NCI-H1436 treated with DMSO at 0.1 percent for 48 hours (cell line): Measurements from ENCODE around the gene CGB8.
"Not testable (repeated sequence)": the region's sequence is repeated elsewhere in the genome, so short reads cannot be mapped to it uniquely, and the experiment has no call there.

ENCODE experiments used
- DNase-seq: peaks from one replicate; lab custom pipeline; 2025; lab: John Stamatoyannopoulos, UW

Gene CGB8

DNA sequence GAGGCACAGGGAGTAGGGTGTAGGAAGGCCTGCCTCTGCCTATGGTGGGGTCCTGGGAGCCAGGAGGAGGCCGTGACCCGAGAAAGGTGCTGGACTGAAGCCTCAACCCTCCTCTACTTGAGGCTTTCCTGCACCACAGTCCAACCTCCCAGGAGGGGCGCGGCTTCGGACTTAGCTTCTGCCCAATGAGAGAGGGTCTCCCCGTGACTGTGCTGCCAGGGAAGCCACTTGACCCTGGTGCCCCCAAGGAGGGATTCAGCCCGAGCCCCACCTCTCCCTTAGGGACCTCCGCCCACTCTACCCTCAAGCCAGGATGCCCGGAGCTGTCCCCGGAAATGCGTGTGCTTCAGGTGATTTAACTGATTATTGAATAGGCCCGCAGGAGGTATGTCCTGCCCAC lies at the start of gene CGB8:
TSS of gene CGB8 (minus strand) at position 101 of the 400 bp plus-strand sequence. CDS start 372 bp downstream, outside the sequence.
- not testable (repeated sequence) for DNase-seq

DNA sequence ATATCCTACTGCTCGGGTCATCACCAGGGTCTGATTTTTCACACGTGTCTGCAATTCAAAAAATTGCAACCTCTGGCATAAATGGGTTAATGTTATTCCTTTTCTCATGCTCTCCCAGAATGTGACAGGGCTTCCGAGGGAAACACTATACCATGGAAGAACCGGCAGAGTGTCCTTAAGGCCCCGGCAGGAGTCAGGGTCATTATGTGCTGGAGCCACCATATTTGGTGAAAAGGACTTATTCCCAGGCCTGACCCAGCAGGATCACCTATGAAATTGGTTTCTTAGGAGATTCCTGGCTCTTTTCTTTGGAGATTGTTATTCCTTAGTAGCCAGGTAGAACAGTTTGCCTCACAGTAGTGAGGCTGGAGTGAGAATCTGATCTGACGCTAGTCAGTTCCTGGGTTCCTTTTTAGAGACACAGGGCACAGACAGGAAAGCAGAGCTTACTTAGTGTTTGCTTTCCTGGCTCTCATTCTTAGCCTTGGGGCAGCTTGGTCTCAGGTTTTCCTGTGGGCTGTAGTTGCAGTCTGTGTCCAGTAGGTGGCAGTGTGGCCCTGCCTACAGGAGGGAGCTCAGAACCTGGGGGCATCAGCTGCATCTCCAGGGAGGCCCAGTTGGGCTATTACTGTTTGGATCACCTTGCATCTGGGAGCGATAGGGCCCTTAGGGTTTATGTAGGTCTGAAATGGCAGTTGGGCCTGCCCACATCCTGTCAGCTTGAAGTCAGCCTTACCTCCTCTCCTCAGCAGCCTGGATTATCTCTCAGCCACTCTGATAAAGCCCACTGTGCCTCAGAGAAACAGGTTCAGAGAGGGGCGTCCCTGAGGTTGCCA lies 48.8 kb upstream of the CGB8 start:
- DNase-seq, result no peak

DNA sequence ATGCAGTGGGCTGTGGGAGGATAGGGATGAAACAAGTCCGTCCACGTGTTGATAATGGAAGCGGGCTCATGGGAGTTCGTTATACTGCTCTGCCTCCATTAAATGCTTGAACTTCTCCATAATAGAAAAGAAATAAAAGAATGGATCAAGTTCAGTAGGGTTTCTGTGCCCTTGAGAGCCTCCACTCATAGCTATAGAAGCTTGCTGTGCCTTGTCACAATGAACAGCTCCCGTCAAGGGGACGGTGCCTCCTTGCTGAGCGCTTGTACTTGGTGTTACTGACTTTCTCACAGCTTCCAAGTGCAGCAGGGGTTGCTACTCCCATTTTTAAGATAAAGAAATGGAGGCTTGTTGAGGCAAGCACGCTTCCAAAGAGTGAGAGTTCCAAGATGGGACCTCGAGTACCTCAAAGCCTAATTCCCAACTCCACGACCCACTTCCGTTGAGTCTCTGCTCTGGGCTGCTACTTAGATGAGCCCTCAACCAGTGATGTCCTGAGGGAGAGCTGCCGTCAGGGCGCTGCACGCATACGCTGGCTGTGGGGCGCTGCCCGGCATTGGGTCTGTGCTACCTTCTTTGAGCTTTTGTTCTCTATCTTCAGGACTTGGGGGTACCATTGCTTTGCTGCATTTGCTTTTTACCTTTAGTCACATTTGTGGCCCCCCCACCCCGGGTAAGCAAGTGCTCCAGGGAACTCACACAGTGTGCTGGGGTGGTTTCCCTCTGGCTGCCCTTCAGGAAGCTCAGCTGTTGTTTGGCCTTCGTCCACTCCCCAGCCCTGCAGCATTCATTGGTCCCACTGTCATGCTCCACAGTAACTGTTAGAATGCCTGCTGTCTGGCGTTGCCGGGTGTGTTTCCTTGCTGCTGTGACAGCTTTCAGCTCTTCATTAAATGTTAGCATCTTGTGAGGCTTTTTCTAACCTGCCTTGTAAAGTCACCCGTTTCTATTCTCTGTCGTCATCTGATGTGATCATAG lies 45.9 kb upstream of the CGB8 start:
- no peak for DNase-seq

DNA sequence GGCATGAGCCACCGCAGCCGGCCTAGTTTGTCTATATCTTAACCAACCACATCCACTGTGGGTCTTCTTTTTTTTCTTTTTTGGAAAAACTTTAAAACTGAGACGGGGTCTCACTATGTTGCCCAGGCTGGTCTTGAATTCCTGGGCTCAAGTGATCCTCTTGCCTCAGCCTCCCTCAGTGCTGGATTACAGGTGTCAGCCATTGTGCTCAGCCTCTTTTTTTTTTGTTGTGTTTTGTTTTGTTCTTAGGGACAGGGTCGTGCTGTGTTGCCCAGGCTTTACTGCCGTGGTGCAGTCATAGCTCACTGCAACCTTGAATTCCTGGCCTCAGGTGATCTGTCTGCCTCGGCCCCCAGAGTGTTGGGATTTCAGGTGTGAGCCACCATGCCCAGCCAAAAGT lies 43.8 kb upstream of the CGB8 start:
- DNase-seq, result no peak

GRCh38 chr19:49091391-49092038 lies 42.6 kb upstream of the CGB8 start:
- DNase-seq, result no peak

DNA sequence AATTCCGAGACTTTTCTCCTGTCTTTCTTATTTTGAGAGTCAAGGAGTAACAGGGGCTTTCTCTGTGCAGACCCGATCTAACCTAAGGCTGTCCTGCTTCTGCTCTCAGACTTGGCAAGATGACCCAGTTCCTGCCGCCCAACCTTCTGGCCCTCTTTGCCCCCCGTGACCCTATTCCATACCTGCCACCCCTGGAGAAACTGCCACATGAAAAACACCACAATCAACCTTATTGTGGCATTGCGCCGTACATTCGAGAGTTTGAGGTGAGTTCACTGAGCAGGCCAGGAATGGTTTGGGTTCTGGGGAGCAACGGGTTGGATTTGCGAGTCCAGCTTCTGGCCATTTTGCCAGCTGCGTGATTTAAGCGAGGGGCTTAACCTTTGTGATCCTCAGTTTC lies 37.4 kb upstream of the CGB8 start:
- DNase-seq, result no peak

DNA sequence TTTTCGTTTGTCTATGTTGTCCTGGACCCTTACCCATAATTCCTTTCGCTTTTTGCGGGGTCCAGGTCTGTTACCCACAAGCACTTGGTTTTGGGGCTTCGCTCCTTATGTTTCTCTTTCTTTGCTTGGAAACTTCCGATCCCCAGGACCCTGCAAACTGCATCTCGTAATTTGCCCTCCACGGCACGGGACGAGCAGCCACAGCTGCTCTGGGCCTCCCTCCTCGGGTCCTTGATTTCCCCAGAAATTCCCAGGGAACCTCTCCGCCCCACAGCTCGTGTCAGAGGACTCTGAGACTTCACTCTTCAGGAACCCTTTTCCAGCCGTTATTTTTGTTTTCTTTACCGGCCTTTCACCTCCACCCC lies 36.9 kb upstream of the CGB8 start:
- DNase-seq, result no peak

DNA sequence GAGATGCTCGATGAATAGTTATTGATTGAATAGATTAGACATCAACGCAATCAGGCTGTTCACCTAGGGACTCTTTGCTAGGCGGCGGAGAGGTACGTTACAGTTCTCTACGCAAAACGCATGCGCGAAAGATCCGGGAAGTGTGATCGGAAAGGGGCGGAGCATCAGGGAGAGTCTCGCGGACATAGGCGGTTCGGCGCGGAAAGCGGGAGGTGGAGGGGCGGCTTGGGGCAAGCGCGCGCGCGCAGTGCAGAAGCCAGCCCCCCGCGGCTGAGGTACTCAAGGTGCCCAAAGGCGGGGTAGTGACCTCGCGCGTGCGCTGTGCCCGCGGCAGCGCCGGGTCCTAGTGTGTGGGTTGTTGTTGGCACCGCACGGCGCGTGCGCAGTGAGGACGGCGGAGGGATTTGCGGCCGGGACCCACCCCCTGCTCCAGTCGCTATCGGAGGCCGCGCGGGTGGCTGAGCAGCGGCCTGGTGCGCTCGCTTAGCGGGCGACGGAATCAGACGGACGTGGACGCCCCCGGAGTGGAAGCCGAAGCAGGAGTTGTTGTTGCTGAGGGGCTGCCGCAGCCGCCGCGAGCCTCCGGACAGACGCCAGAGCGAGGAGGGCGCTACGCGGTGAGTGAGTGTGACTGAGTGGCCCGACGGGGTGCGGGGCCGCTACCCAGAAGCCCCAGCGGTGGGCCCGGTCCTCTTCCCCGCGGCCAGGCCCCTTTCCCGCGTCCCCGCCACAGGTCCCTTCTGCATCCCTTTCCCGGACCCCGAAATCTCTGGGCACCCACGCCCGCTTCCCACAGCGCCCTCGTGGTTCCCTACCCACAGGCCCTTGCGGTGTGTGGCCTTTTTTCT lies 36.3 kb upstream of the CGB8 start, which contains the start of gene SNRNP70:
TSS of gene SNRNP70 (plus strand) at position 432 of the 848 bp plus-strand sequence. CDS start 964 bp downstream, outside the sequence.
- DNase-seq, result peak; percentile 98

DNA sequence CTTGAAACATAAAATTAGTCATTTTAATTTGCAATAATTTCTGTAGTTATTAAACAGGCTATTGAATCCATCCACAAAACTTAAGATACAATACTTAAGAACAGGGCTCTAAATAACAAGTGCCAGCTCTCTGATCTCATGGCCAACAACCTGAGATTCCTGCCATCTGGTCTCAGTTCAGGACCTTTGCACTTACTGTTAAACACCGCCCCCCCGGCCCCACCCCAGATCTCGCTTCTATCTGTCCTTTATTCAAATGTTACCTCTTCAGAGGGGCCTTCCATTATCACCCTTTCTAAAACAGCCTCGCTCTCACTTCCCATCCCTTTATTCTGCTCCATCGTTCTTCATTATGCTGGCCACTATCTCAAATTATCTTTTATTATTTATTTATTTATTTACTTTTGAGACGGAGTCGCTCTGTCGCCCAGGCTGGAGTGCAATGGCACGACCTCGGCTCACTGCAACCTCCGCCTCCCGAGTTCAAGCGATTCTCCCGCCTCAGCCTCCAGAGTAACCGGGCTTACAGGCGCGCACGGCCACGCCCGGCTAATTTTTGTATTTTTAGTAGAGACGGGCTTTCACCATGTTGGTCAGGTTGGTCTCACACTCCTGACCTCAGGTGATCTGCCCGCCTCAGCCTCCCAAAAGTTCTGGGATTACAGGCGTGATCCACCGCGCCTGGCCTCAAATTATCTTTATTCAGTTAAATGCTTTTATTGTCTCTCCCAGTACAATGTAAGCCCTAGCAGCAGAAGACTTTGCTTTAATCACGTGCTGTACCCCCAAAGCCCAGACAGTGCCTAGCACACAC lies 35.5 kb upstream of the CGB8 start:
- no peak for DNase-seq

GRCh38 chr19:49081273-49081672 lies 32.4 kb upstream of the CGB8 start:
- no peak for DNase-seq

- no peak for DNase-seq
Measured at GRCh38 chr19:49080392-49080791, 31.5 kb upstream of the CGB8 start.

DNA sequence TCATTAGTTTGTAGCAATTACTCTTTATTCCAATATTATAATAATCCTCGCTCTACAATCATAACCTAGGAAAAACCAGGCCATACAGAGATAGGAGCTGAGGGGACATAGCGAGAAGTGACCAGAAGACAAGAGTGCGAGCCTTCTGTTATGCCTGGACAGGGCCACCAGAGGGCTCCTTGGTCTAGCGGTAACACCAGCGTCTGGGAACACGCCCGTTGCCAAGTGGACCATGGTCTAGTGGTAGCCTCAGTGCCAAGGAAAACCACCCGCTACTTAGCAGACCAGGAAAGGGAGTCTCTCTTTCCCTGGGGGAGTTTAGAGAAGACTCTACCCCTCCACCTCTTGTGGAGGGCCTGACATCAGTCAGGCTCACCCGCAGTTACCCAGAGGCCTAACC lies 26.0 kb upstream of the CGB8 start:
- not testable (repeated sequence) for DNase-seq

GRCh38 chr19:49073514-49074378 lies 24.8 kb upstream of the CGB8 start:
- DNase-seq, result no peak

DNA sequence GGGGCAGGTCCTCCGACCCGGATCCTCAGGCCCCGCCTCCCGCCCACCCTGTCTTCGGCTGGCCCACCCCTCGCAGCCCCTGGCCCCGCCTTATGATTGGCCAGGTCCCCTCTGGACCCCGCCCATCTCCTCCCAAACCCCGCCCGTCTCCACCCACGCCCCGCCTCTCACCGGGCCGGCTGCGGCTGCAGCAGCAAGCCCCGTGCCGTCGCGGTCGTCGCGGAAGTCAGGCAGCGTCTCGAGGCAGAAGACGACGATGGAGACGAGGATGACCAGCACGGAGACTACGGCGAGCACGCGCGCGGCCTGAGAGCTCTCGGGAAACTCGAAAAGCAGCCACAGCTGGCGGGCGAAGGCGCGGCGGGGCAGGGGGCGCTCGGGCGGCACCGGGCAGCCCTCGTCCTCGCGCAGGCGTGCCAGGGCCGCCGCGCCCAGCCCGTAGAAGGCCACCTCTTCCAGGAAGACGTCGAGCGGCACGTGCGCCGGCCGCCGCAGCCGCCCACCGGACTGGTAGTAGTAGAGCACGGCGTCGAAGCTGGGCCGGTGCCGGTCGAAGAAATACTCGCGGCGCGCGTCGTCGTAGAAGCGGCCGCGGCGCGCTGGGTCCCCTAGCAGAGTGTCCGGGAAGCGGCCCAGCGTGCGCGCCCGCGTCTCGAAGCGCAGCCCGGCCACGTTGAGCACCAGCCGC lies 23.1 kb upstream of the CGB8 start:
- DNase-seq, result no peak

- no peak for DNase-seq
Measured at GRCh38 chr19:49070416-49070815, 21.5 kb upstream of the CGB8 start.

DNA sequence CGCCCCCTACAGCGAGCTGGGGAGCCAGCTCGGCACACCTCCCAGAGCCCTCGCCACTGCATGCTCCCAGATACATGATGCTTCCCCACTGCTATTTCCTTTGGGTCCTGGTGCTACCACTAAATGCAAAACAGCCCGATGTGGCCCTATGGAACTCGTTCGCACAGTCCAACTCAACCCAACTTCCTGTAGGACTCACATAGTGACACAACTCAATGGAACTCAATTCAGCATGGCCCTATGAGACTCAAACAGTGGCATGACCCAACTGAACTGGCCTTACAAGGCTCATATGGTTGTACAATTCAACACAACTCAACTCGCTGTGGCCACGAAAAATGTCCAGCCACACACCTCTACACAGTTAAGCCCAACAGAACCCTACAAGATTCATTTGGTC lies 20.1 kb upstream of the CGB8 start:
- no peak for DNase-seq

GRCh38 chr19:49067554-49067953 lies 18.6 kb upstream of the CGB8 start:
- DNase-seq, result no peak

GRCh38 chr19:49065905-49066512 lies 17.1 kb upstream of the CGB8 start:
- no peak for DNase-seq
